GM12891 (cell line): ENCODE measurements around the gene CYP4F8.

Experiments
- PAX5 ChIP-seq: IDR thresholded peaks from 2 replicates; pipeline ENCODE4 v1.6.1; 2011; ENCODE audit warnings: low read length, moderate library complexity, mild to moderate bottlenecking; ENCODE audit not compliant: insufficient read depth, severe bottlenecking
- POLR2A ChIP-seq: IDR thresholded peaks from 2 replicates; pipeline ENCODE4 v1.6.1; 2011; ENCODE audit warnings: low read depth, low read length, control low read depth
- POLR2AphosphoS5 ChIP-seq: IDR thresholded peaks from 2 replicates; pipeline ENCODE4 v1.6.1; 2011; ENCODE audit warnings: low read depth, low read length, control low read depth
- POU2F2 ChIP-seq: IDR thresholded peaks from 2 replicates; pipeline ENCODE4 v1.6.1; 2011; ENCODE audit warnings: low read depth, mild to moderate bottlenecking, control low read depth, low read length, moderate library complexity
- SPI1 ChIP-seq: IDR thresholded peaks from 2 replicates; pipeline ENCODE4 v1.6.1; 2011; ENCODE audit warnings: low read depth, low read length, control low read depth
- TAF1 ChIP-seq: IDR thresholded peaks from 2 replicates; pipeline ENCODE4 v1.6.1; 2011; ENCODE audit warnings: low read depth, low read length, control low read depth

GRCh38 chr19:15675560-15675959 lies 60.5 kb downstream of the CYP4F8 start:
- no peak for TF ChIP-seq POLR2A
- TF ChIP-seq POLR2AphosphoS5, result no peak
- no peak for TF ChIP-seq SPI1
- TF ChIP-seq TAF1, result no peak
- no peak for TF ChIP-seq PAX5
- no peak for TF ChIP-seq POU2F2
